UCSD-AML1 (cell line): ENCODE data around the gene CDH3.

Experiments used
- DNase-seq: peaks from one replicate; lab custom pipeline; 2025; ENCODE audit not compliant: unreplicated experiment; lab: John Stamatoyannopoulos, UW

The CDH3 gene

DNA sequence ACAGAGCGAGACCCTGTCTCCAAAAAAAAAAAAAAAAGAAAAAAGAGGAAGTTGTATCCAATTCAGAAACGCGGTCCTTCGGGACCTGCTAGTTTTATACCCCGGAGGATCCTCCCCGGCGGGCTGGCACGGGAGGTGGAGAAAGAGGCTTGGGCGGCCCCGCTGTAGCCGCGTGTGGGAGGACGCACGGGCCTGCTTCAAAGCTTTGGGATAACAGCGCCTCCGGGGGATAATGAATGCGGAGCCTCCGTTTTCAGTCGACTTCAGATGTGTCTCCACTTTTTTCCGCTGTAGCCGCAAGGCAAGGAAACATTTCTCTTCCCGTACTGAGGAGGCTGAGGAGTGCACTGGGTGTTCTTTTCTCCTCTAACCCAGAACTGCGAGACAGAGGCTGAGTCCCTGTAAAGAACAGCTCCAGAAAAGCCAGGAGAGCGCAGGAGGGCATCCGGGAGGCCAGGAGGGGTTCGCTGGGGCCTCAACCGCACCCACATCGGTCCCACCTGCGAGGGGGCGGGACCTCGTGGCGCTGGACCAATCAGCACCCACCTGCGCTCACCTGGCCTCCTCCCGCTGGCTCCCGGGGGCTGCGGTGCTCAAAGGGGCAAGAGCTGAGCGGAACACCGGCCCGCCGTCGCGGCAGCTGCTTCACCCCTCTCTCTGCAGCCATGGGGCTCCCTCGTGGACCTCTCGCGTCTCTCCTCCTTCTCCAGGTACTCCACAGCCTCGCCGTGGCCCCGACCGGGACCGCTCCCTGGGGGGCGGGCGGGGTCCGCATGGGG is at the start of gene CDH3:
TSS of gene CDH3 (plus strand) at position 596 of the 779 bp plus-strand sequence. CDS start at position 666, 70 bp downstream.
- DNase-seq, result no peak

DNA sequence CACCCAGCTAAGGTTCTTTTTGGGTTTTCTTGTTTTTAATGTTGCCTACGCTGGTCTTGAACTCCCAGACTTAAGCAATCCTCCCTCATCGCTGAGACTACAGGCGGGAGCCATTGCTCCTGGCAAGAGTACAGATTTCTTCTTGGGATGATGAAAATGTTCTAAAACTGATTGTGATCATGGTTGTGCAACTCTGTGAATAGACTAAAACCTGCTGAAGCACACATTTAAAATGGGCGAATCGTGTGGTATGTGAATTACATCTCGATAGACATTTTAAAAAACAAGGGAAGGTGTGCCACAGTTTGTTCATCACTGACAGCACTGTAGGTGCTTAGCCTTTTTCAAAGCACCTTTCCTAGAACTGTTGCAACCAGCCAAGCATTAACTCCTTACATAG is 48.8 kb upstream of the CDH3 start:
- DNase-seq, result no peak

DNA sequence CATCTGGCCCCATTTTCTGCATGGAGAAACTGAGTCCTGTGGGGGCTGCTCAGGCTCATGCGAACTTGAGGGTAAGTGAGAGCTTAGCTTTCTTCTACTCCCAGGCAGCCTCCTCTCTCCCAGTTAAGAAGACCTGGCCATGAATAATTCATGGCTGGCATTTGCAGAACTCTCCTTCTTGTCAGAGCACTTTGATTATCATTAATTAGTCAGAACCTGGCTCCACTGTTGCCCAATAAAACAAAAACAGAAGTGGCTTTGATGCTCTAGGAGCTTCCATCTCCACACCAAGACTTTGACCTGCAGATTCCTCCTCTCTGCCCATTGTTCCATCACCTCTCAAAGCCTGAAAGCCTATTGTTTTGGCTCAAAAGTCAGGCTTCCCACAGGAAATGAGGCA is 45.5 kb upstream of the CDH3 start:
- DNase-seq, result no peak

DNA sequence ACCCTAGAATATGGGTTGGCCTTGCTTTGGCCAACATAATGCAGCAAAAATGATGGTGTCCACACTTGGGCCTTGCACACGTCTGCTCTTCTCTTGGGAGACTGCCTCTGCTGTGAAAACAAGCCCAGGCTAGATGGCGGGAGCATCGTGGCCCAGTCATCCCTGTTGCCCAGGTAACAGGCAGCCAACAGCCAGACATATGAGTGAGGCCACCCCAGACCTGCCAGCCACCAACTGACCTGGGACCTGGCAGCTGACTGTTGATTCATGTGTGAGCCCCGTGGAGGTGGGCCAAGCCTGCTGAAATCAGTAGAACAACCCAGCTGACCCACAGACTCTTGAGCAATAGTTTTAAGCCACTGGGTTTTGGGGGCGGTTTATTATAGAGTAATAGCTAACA is 39.4 kb upstream of the CDH3 start:
- DNase-seq, result no peak

DNA sequence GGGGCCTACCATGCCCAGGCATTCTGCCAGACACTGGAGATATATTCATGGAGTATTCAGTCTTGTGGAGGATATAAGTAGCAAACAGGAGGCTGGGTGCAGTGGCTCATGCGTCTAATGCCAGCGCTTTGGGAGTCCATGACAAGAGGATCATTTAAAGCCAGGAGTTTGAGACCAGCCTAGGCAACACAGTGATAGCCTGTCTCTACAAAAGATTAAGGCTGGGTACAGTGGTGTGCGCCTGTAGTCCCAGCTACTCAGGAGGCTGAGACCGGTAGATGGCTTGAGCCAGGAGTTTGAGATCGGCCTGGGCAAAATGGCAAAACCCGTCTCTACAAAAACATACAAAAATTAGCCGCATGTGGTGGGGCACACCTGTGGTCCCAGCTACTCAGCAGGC is 37.7 kb upstream of the CDH3 start:
- DNase-seq, result no peak

DNA sequence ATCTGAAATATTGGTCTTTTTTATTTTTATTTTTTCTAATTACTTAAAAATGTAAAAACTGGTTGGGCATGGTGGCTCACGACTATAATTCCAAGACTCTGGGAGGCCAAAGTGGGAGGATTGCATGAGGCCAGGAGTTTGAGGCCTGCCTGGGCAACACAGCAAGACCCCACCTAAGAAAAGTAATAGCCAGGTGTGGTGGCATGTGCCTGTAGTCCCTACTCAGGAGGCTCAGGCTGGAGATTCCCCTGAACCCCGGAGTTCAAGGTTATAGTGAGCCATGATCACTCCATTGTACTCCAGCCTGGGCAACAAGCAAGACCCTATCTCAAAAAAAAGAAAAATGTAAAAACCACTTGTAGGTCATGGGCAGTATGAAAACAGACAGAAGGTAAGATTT is 36.8 kb upstream of the CDH3 start:
- no peak for DNase-seq

DNA sequence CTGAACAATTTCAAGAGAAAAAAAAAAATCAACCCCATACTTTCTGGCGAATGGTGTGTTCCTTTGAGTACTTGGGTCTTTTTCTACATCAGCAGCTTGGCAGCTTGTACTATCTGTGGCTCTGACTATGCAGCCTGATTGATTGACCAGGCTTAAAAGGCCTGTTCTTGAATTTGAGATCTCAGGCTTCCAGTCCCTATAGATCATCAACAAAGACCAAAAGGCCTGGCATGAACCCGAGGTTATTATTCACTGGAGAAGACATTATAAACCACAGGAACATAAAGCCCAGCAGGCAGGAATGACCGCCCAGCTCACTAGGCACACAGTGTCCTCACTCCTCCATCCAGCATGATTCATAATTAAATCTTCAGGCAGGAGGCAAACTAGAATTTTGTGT is 32.1 kb upstream of the CDH3 start:
- no peak for DNase-seq

DNA sequence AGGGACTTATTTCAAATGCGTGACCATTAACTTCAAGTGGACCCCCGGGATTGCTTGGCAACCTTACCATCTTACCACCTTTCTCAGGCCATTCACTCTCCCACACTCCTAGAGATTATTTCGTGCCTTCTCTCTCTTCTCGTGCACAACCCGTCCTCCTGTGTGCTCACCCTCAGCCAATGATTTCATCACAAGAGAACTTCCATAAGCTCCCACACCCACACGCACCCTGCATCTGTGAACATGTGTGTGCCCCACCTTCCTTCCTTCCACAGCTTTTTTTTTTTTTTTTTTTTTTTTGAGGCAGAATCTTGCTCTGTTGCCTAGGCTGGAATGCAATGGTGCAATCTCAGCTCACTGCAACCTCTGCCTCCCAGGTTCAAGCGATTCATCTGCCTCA is 27.4 kb upstream of the CDH3 start:
- DNase-seq, result no peak

DNA sequence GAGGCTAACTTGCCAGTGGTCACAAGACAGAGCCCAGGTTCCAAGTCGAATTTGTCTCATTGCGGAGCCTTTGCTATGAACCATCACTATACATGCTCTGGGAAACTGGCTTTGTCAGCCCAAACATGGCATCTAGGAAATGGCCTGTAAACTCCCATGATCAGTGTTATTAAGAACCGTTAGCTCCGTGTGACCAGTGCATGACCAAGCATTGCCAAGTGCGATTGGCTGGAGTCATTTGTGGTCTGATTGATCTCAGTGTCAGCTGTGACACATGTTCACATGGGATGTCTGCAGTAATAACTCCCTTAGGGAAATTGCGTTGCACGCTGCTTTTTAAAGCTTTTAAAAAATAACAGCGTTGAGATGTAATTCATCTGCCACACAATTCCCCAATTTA is 18.6 kb upstream of the CDH3 start:
- no peak for DNase-seq

DNA sequence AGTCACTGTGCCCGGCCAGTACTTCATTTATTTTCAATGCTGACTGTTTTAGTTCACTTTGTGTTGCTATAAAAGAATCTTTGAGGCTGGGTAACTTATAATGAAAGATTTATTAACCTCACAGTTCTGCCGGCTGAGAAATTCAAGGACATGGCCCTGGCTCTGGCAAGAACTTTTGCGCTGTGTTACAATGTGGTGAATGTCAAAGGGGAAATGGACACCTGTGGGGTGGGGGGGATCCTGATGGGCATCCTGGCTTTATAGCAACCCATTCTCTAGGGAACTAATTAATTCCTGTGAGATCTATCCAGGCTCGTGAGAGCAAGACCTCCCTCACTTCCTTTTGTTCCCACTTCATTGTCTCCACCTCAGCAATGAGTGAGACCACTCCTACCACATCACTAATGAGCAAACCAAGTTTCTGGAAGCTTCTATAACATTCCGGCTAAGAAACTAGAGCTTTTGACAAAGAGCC is 17.1 kb upstream of the CDH3 start:
- no peak for DNase-seq

DNA sequence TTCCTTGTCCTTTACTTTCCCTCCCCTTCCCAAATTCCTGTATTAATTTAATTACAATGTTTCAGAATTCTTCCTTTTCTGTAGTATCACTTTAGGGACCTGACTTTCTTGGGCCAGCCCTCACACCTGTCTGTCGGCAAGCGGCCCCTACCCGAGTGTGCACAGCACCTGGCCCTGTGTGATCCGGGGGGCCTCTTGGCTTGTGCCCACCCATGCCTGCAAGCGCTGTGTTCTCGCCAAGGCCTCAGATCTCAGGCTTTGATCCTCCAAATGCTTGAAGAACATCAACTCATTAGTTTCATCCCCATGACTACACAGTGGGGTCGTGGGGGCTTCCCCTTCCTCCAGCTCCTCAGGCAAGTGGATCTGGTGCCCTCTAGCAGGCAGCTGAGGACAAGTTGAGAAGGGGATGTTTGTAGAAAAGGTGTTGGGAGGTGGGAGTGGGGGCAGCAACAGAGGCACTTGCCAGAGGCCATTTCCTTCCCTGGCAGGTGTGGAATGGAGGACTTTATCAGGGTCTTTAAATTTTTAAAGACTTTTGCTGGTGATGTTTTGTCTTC is 15.7 kb upstream of the CDH3 start:
- no peak for DNase-seq

DNA sequence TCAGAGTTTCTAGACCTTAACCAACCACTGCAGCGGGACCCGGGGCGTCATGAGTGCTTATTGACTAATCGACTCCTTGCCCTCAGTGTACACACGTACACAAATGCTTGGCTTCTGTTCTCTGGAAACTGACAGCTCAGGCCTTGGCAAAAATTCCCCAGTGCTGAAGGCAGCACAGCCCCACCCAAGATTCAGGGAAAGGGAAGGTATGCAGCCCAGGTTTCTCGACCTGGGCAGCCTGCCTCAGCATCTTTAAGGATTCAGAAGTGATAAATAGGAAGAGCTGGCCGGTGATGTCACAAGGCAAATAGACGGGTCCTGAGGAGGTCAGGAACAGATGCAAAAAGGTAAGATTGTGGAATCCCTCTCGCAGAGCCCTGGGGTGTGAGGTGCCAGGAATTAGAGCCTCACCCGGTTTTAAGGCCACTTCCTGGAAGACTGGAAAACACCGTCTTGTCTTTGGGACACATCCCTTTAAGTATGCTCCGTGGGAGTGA is 9.0 kb upstream of the CDH3 start:
- DNase-seq, result no peak

DNA sequence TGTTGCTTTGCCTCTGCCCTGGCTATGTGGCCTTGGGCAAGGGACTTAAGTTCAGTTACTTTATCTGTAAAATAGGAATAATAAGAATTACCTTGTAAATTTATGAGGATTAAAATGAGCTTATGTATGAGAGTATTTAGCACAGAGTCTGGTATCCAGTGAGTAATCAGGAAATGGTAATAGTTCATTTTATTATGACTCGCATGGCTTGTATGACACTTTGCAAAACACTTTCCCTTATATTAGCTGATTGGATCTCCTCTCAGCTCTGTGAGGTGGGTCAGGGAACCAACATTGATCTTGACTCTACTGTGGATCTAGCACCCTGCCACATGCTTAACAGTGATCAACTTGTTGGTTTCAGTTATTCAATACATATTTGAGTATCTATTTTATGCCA is 8.3 kb upstream of the CDH3 start:
- DNase-seq, result no peak

DNA sequence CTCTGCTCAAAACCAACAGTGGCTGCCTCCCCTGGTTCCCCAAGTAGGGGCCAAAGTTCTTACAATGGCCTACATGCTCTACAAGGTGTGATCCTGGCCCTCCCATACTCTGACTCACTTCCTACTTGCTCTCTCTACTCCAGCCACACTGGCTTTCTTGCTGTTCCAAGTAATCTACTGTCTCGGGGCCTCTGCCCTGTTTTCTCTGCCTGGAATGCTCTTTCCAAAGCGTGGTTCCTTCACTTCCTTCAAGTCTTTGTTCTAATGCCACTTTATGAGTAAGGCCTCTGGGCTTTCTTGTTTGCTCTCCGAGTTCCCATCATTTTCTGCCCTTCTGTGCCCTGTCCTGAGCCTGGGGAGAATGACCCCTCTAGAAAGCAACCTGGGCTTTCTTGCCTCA is 4.1 kb upstream of the CDH3 start:
- no peak for DNase-seq

DNA sequence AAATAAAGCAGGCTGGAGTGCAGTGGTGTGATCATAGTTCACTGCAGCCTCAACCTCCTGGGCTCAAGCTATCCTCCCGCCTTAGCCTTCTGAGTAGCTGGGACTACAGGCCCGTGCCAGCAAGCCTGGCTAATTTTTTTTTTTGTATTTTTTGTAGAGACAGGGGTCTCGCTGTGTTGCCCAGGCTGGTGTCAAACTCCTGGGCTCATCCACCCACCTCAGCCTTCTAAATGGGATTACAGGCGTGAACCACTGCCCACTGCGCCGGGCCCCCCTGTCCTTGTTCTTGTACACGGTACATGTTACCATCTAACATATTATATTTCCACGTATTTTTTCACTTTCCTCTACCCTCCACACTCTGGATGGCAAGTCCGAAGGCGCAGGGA is 3.1 kb upstream of the CDH3 start:
- no peak for DNase-seq

DNA sequence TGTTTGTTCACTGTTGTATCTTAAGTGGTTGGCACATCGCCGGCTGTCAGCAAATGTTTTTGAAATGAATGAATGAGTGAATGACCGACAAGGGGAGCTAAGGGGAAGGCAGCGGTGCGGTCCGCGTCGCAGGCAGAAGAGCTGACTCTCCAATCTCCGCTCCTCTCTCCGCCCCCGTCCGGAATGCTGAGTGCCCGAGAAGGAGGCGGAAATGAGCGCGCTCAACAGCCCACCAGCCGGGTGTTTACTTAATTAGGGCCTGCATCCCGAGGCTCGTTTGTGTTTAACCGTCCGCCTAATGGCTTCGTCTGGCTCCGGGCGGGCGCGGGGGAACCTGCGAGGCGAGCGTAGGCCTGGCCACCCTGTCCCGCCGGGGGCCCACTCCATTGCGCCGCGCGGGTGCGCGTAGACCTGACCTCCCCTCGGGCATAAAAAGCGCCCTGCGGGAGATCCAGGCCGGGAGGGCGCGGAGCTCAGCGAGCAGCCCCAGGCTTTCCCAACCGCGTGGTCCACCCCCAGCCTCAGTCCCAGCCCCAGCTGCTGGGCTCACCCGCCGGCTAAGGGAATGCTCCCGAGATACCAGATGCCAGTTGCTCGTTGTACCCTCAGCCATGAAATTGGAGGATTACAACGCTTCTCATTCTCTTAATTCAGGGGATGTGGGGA is 2.5 kb upstream of the CDH3 start:
- no peak for DNase-seq

DNA sequence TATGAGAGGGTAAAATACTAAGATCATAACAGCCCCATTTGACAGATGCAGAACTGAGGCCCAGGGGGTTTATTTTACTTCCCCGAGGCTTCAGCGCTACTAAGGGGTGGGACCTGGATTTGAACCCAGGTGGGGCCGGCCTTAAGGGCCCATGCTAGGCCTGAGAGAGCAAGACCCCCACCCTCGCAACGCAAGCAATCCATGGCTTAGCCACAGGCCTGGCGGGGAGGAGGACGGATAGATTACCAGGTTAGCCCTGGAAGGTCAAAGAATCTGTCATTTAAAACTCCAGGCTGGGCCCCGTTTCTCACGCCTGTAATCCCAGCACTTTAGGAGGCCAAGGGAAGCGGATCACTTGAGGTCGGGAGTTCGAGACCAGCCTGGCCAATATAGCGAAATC is 1.9 kb upstream of the CDH3 start:
- DNase-seq, result no peak

DNA sequence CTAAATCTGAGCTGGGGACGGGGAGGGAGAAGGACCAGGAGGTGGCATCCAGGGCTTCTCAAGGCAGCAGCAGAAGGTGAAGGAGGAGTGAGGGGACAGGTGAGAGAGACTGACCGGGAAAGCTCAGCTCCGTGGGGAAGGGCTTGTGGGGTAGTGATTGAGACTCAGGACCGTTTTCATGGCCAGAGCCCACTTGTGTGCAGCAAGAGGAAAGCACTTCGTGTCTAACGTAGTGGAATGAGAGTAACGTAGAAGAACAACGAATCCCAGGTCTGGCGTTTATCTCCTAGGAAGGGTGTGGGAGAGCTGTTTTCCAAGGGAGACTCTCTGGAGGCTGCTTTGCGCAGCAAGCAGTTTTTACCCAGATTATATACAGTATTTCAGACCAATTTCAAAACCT is 1.3 kb upstream of the CDH3 start:
- DNase-seq, result no peak

DNA sequence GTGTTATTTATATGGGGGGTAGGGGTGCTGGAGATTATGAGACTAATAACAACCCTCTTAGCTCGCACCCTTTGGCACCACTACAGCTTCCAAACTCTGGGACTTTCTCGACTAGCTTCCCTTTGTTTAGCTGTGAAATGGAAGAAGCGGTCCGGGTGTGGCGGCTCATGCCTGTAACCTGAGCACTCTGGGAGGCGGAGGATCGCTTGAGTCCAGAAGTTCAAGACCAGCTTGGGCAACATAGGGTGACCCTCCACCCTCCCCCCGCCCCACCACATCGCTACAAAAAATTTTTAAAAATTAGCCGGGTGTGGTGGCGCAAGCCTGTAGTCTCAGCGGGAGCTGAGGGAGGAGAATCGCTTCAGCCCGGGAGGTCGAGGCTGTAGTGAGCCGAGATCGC is 814 bp upstream of the CDH3 start:
- DNase-seq, result no peak

DNA sequence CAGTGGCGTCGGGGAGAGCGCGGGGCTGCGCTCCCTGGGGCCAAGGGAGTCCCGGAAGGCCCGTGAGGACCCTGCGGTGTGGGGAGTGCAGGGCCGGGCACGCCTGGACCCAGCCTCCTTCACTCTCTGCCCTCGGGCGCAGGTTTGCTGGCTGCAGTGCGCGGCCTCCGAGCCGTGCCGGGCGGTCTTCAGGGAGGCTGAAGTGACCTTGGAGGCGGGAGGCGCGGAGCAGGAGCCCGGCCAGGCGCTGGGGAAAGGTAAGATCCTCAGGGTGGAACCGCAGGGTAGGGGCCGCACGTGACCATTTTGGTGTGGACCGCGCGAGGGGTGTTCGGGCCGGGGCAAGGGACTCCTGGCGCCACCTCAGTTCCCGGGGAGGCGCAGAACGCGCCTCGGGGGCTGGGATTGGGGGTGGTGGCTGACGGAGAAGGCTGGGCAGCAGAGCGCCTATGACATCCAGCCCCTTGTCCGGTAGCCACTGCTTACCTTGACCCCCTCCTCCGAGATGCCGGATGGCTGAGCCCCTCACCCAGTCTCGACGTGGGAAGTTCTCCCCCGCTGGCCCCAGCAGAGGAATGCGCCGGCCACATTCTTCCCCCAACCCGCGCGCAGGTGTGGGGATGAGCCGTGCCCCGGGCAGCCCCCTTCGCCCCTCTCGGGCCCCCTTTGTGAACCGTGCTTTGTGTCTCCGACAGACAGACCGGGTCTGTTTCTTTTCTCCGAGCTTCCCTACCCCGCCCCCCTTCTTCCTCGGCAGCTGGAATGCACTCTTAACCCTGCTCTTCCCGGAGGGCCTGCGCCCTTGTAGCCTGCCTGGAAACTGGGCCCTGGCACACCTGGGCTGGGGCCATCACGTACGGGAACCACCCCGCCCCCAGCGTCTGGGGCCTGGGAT is 631 bp downstream of the CDH3 start:
- DNase-seq, result no peak

DNA sequence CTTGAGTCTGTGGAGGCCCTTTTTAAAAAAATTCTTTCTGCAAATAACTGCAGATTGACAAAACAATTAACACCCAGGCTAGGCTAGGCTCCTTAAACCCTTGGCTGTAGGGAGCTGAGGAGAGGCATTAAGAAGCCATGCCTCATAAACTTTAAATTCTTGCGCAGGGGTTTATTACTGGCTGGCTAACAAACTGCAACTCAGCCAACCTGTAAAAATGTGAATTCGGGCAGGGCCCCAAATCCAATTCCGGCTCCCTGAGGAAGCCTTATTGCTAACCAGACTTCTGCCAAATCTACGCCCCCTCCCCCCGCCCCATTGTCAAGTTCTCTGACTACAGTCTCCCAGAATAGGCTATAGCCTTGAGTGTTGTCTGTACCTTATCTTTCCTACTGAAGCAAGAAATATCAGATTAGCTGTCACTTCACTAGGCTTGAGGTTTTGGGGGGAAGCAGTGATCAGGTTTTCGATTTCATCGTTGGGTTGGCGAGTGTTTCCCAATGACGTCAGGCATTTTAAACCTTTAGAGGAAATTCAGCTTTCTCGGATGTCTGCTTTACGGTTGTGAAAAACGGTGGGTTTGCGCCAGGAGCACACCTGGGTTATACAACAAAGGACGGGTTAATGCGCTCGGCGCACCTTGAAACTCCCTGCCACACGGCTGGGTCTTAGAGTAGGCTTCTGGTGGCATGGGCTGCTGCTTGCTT is 2.0 kb downstream of the CDH3 start:
- DNase-seq, result no peak
